ENCODE measurements around the gene STK32C. TPM values are rescaled to one million over a fixed set of nuclear protein-coding genes. Genes with fewer than 3 reads are reported as not detected.

STK32C gene
- total and polyA plus RNA-seq, 10 of the 15 experiments (the other 5 are each of a cell fraction or from before 2014, with no cell fraction given) = 1.5 to 18.1 (median 6.4) TPM

GRCh38 chr10:132224343-132225072, 83.2 kb downstream of the STK32C start:
- intact Hi-C loops (cut with micrococcal nuclease; ENCODE audit: unreplicated experiment) (no loop called here), in situ Hi-C loops (cut with MboI) (loop anchor here (5.0 to 10.0 kb wide), 3 partner anchors 123 to 410 kb away; no protein-coding TSS in a partner anchor)
- WGBS (ENCODE audit: insufficient coverage, insufficient replicate concordance, low lambda C conversion rate, missing lambda C conversion rate) = 58% methylated on average over 19 of the region's 20 CpGs
- no peaks in the 10 kb centered on the region for H3K9me3 ChIP-seq (replicated peaks; ENCODE audit: control insufficient read depth, insufficient read depth, low read length)
- CTCF ChIA-PET = no interaction called here
- no TSS peak for BruUV-seq (replicated peaks)
- RAD21 ChIA-PET (ENCODE audit: unreplicated experiment) = interaction anchor here (0.6 to 1.5 kb wide), 3 partner anchors 28 to 389 kb away, joined by 3 read pairs; no protein-coding TSS in a partner anchor
- no peaks in the 10 kb centered on the region for H3K27me3 ChIP-seq (replicated peaks in 1 of 2; ENCODE audit: control insufficient read depth in 2 of 2, insufficient read depth in 2 of 2, low read length in 1 of 2)
- no peak overlapping the region for H3K4me2 ChIP-seq (ENCODE audit: control insufficient read depth, insufficient read depth)
- H3K79me2 ChIP-seq (ENCODE audit: control insufficient read depth, insufficient read depth, low read length) = no peaks in the 10 kb centered on the region
- no peak overlapping the region for H3K9ac ChIP-seq (ENCODE audit: control insufficient read depth, insufficient read depth, low read length)
- FAIRE-seq = no peak
- no peak overlapping the region for H3K4me3 ChIP-seq
- TF ChIP-seq MAX (IDR thresholded peaks at IDR 0.05; ENCODE audit: low read depth, low read length) (no peak), NR2C2 (IDR thresholded peaks at IDR 0.05; ENCODE audit: borderline replicate concordance, control insufficient read depth, insufficient read length, low read depth) (no peak), TCF12 (IDR thresholded peaks at IDR 0.05; ENCODE audit: low read depth, low read length) (no peak), NFYA (IDR thresholded peaks at IDR 0.05; ENCODE audit: borderline replicate concordance, low read depth, low read length) (no peak), PAX8 (IDR thresholded peaks at IDR 0.05) (no peak), SMAD1 (IDR thresholded peaks at IDR 0.05; ENCODE audit: low read depth, partially characterized antibody) (no peak), TCF3 (IDR thresholded peaks at IDR 0.05; ENCODE audit: borderline replicate concordance, insufficient read depth, low read depth, low read length) (no peak), NR2F1 (conservative IDR thresholded peaks at IDR 0.05) (no peak), FOXM1 (IDR thresholded peaks at IDR 0.05; ENCODE audit: low read depth, low read length) (no peak), BCL11A (IDR thresholded peaks at IDR 0.05; ENCODE audit: low read depth, low read length) (no peak), SREBF2 (IDR thresholded peaks at IDR 0.05; ENCODE audit: low read length) (no peak), TARDBP (IDR thresholded peaks at IDR 0.05; ENCODE audit: borderline replicate concordance) (no peak), BRCA1 (IDR thresholded peaks at IDR 0.05; ENCODE audit: low read depth, low read length) (no peak), IKZF1 (conservative IDR thresholded peaks at IDR 0.05) (no peak), ZNF24 (IDR thresholded peaks at IDR 0.05) (no peak), ZBTB40 (IDR thresholded peaks at IDR 0.05; ENCODE audit: borderline replicate concordance) (no peak)
- H4K20me1 ChIP-seq (ENCODE audit: control insufficient read depth, insufficient read depth) = no peaks in the 10 kb centered on the region
- no peak for DNase-seq (ENCODE audit: low read depth, low spot score)
- SMC1A ChIA-PET (ENCODE audit: uncharacterized antibody, unreplicated experiment) = no interaction called here
- POLR2A ChIA-PET = interaction anchor here (0.6 kb wide), 1 partner anchor 117 kb away, joined by 3 read pairs; no protein-coding TSS in a partner anchor
- H3K27ac ChIP-seq (ENCODE audit: control insufficient read depth, insufficient read depth) = no peak overlapping the region
- no peaks in the 10 kb centered on the region for H3K36me3 ChIP-seq (ENCODE audit: control insufficient read depth in 2 of 2, insufficient read depth in 2 of 2, low read length in 1 of 2)
- H2AFZ ChIP-seq (ENCODE audit: control insufficient read depth, low read depth, low read length) = no peak overlapping the region
- no peaks in the 10 kb centered on the region; the same call in 1 of the 2 replicates for H3K4me1 ChIP-seq (ENCODE audit: control insufficient read depth, insufficient read depth, low read length)
- ATAC-seq = no peak

Data from GM12878 (cell line).